ENCODE results near the gene FCRLA.

DNA sequence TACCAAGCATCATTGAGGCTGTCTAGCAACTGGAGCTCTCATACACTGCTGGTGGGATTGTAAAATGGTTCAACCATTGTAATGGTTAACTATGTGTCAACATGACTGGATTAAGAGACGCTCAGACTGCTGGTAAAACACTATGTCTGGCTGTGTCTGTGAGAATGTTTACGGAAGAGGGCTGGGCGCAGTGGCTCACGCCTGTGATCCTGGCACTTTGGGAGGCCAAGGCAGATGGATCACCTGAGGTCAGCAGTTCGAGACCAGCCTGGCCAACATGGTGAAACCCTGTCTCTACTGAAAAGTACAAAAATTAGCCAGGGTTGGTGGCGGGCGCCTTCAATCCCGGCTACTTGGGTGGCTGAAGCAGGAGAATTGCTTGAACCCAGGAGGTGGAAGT is 4.8 kb upstream of the FCRLA start:
- TF ChIP-seq, protein P1, sequence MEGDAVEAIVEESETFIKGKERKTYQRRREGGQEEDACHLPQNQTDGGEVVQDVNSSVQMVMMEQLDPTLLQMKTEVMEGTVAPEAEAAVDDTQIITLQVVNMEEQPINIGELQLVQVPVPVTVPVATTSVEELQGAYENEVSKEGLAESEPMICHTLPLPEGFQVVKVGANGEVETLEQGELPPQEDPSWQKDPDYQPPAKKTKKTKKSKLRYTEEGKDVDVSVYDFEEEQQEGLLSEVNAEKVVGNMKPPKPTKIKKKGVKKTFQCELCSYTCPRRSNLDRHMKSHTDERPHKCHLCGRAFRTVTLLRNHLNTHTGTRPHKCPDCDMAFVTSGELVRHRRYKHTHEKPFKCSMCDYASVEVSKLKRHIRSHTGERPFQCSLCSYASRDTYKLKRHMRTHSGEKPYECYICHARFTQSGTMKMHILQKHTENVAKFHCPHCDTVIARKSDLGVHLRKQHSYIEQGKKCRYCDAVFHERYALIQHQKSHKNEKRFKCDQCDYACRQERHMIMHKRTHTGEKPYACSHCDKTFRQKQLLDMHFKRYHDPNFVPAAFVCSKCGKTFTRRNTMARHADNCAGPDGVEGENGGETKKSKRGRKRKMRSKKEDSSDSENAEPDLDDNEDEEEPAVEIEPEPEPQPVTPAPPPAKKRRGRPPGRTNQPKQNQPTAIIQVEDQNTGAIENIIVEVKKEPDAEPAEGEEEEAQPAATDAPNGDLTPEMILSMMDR (conservative IDR thresholded peaks at IDR 0.05; ENCODE audit: low read length) = no peak
- TF ChIP-seq EZH2phosphoT487 (IDR thresholded peaks at IDR 0.05; ENCODE audit: borderline replicate concordance, low read depth, low read length) = no peak

All from OCI-LY7 (cell line).